Measurements from ENCODE around the gene FAP.

FAP gene

DNA sequence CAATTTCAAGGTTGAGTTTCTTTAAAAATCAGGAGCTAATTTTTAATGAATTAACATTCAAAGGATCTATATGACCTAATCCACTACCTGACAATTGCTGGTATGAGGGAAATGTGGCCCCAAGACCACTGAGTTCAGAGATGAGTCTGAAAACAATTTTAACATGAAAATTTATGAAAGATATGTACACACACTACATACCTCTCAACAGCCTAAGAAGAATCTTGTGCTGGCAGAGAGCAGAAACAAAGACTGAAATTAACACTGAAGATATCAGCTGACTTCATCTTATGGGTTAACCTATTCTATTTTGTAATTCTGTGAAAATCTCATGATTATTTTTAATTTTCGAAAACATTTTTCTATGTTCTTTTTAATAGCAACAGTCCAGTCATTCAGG is 1.7 kb downstream of the FAP start (continued):
- TF ChIP-seq, protein P1, sequence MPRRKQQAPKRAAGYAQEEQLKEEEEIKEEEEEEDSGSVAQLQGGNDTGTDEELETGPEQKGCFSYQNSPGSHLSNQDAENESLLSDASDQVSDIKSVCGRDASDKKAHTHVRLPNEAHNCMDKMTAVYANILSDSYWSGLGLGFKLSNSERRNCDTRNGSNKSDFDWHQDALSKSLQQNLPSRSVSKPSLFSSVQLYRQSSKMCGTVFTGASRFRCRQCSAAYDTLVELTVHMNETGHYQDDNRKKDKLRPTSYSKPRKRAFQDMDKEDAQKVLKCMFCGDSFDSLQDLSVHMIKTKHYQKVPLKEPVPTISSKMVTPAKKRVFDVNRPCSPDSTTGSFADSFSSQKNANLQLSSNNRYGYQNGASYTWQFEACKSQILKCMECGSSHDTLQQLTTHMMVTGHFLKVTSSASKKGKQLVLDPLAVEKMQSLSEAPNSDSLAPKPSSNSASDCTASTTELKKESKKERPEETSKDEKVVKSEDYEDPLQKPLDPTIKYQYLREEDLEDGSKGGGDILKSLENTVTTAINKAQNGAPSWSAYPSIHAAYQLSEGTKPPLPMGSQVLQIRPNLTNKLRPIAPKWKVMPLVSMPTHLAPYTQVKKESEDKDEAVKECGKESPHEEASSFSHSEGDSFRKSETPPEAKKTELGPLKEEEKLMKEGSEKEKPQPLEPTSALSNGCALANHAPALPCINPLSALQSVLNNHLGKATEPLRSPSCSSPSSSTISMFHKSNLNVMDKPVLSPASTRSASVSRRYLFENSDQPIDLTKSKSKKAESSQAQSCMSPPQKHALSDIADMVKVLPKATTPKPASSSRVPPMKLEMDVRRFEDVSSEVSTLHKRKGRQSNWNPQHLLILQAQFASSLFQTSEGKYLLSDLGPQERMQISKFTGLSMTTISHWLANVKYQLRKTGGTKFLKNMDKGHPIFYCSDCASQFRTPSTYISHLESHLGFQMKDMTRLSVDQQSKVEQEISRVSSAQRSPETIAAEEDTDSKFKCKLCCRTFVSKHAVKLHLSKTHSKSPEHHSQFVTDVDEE (CRISPR knock-in tag; IDR thresholded peaks at IDR 0.05): no peak
- TF ChIP-seq OSR1 (CRISPR knock-in tag; IDR thresholded peaks at IDR 0.05) (no peak), GLIS3 (CRISPR knock-in tag; IDR thresholded peaks at IDR 0.05) (no peak)
- TF ChIP-seq, protein P2, sequence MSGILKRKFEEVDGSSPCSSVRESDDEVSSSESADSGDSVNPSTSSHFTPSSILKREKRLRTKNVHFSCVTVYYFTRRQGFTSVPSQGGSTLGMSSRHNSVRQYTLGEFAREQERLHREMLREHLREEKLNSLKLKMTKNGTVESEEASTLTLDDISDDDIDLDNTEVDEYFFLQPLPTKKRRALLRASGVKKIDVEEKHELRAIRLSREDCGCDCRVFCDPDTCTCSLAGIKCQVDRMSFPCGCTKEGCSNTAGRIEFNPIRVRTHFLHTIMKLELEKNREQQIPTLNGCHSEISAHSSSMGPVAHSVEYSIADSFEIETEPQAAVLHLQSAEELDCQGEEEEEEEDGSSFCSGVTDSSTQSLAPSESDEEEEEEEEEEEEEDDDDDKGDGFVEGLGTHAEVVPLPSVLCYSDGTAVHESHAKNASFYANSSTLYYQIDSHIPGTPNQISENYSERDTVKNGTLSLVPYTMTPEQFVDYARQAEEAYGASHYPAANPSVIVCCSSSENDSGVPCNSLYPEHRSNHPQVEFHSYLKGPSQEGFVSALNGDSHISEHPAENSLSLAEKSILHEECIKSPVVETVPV (CRISPR knock-in tag; IDR thresholded peaks at IDR 0.05): no peak

DNA sequence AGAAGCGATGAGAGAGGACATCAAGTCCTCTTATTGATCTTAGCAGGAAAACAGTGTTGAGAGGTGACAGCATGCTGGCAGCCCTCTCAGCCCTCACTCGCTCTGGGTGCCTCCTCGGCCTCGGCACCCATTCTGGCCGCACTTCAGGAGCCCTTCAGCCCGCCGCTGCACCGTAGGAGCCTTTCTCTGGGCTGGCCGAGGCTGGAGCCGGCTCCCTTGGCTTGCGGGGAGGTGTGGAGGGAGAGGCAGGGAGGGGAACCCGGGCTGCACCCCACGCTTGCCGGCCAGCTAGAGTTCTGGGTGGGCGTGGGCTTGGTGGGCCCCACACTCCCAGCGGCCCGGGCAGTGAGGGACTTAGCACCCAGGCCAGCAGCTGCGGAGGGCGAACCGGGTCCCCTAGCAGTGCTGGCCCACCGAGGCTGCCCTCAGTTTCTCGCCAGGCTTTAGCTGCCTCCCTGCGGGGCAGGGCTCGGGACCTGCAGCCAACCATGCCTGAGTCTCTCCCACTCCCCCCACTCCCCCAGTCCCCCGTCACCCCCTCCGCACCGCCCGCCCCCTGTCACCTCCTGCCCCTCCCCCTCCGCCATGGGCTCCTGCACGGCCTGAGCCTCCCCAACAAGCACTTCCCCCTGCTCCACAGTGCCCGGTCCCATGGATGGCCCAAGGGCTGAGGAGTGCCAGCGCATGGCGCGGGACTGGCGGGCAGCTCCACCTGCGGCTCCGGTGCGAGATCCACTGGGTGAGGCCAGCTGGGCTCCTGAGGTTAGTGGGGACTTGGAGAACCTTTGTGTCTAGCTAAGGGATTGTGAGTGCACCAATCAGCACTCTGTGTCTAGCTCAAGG is 8.4 kb downstream of the FAP start:
- TF ChIP-seq SNAI2 (CRISPR knock-in tag; IDR thresholded peaks at IDR 0.05) (no peak), ZNF8 (CRISPR knock-in tag; IDR thresholded peaks at IDR 0.05) (no peak), BACH2 (CRISPR knock-in tag; IDR thresholded peaks at IDR 0.05; ENCODE audit: borderline replicate concordance) (no peak), ESRRG (CRISPR knock-in tag; IDR thresholded peaks at IDR 0.05) (no peak), GLIS3 (CRISPR knock-in tag; IDR thresholded peaks at IDR 0.05) (no peak), ARNTL (CRISPR knock-in tag; IDR thresholded peaks at IDR 0.05; ENCODE audit: borderline replicate concordance, low read depth) (no peak), ZFP3 (CRISPR knock-in tag; IDR thresholded peaks at IDR 0.05) (no peak), OSR1 (CRISPR knock-in tag; IDR thresholded peaks at IDR 0.05) (no peak), ZNF70 (CRISPR knock-in tag; IDR thresholded peaks at IDR 0.05) (no peak), ZFP30 (CRISPR knock-in tag; IDR thresholded peaks at IDR 0.05) (no peak), CSDC2 (CRISPR knock-in tag; IDR thresholded peaks at IDR 0.05) (no peak), RARB (CRISPR knock-in tag; IDR thresholded peaks at IDR 0.05) (no peak), ZNF565 (CRISPR knock-in tag; conservative IDR thresholded peaks at IDR 0.05; ENCODE audit: low read depth) (no peak)
- TF ChIP-seq, protein P3, sequence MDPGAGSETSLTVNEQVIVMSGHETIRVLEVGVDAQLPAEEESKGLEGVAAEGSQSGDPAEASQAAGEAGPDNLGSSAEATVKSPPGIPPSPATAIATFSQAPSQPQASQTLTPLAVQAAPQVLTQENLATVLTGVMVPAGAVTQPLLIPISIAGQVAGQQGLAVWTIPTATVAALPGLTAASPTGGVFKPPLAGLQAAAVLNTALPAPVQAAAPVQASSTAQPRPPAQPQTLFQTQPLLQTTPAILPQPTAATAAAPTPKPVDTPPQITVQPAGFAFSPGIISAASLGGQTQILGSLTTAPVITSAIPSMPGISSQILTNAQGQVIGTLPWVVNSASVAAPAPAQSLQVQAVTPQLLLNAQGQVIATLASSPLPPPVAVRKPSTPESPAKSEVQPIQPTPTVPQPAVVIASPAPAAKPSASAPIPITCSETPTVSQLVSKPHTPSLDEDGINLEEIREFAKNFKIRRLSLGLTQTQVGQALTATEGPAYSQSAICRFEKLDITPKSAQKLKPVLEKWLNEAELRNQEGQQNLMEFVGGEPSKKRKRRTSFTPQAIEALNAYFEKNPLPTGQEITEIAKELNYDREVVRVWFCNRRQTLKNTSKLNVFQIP (CRISPR knock-in tag; IDR thresholded peaks at IDR 0.05; ENCODE audit: borderline replicate concordance, low read depth): no peak
- TF ChIP-seq, protein P2 (CRISPR knock-in tag; IDR thresholded peaks at IDR 0.05): no peak
- TF ChIP-seq, protein P4, sequence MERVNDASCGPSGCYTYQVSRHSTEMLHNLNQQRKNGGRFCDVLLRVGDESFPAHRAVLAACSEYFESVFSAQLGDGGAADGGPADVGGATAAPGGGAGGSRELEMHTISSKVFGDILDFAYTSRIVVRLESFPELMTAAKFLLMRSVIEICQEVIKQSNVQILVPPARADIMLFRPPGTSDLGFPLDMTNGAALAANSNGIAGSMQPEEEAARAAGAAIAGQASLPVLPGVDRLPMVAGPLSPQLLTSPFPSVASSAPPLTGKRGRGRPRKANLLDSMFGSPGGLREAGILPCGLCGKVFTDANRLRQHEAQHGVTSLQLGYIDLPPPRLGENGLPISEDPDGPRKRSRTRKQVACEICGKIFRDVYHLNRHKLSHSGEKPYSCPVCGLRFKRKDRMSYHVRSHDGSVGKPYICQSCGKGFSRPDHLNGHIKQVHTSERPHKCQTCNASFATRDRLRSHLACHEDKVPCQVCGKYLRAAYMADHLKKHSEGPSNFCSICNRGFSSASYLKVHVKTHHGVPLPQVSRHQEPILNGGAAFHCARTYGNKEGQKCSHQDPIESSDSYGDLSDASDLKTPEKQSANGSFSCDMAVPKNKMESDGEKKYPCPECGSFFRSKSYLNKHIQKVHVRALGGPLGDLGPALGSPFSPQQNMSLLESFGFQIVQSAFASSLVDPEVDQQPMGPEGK (CRISPR knock-in tag; IDR thresholded peaks at IDR 0.05; ENCODE audit: borderline replicate concordance): no peak
- ATAC-seq: no peak

DNA sequence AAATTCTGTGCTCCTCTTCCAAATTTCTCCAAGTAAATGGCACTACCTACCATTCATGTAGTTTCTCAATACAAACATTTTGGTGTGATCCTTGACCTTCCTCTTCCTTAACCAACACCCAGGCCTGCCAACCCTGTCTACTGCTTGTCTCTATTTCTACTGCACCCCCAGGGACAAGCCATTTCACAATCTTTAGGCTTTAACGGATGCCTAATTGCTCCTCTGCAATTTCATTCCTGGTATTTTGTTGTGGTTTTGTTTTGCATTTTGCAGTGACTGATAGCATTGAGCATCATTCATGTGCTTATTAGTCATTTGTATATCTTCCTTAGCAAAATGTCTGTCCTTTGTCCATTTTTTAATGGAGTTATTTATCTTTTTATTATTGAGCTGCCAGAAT is 10.0 kb downstream of the FAP start:
- ATAC-seq: no peak; the same call in 2 of the 3 replicates
- TF ChIP-seq PPARA (CRISPR knock-in tag; IDR thresholded peaks at IDR 0.05; ENCODE audit: borderline replicate concordance) (no peak), ZFP30 (CRISPR knock-in tag; IDR thresholded peaks at IDR 0.05) (no peak), TOX (CRISPR knock-in tag; IDR thresholded peaks at IDR 0.05; ENCODE audit: borderline replicate concordance) (no peak)
- TF ChIP-seq, protein P5, sequence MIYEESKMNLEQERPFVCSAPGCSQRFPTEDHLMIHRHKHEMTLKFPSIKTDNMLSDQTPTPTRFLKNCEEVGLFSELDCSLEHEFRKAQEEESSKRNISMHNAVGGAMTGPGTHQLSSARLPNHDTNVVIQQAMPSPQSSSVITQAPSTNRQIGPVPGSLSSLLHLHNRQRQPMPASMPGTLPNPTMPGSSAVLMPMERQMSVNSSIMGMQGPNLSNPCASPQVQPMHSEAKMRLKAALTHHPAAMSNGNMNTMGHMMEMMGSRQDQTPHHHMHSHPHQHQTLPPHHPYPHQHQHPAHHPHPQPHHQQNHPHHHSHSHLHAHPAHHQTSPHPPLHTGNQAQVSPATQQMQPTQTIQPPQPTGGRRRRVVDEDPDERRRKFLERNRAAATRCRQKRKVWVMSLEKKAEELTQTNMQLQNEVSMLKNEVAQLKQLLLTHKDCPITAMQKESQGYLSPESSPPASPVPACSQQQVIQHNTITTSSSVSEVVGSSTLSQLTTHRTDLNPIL (CRISPR knock-in tag; IDR thresholded peaks at IDR 0.05; ENCODE audit: low read depth): no peak
- TF ChIP-seq, protein P4 (CRISPR knock-in tag; IDR thresholded peaks at IDR 0.05; ENCODE audit: borderline replicate concordance): no peak

All from SK-N-SH treated with all-trans-retinoic acid at 6 μM for 48 hours (cell line).